NCI-H524 (cell line): ENCODE measurements around the gene OVAAL.
A peak's percentile ranks its signal among the peaks of the same experiment; 100 is the strongest.

Source experiments
- DNase-seq, 2 experiments: peaks; one replicate each; lab custom pipeline; 2025; lab: John Stamatoyannopoulos, UW

Gene OVAAL

GRCh38 chr1:180571060-180571831, 12.5 kb downstream of the OVAAL start:
- no peak for DNase-seq

GRCh38 chr1:180571832-180572636, 13.3 kb downstream of the OVAAL start:
- no peak for DNase-seq

GRCh38 chr1:180572760-180573159, 14.0 kb downstream of the OVAAL start:
- DNase-seq, result no peak

- no peak for DNase-seq
Measured at GRCh38 chr1:180574031-180574713, 15.4 kb downstream of the OVAAL start.

- no peak for DNase-seq
Measured at GRCh38 chr1:180577361-180577760, 18.6 kb downstream of the OVAAL start.

- no peak for DNase-seq
Measured at GRCh38 chr1:180579961-180580611, 21.3 kb downstream of the OVAAL start.

- DNase-seq, result no peak
Measured at GRCh38 chr1:180581635-180582039, 22.9 kb downstream of the OVAAL start.

GRCh38 chr1:180584869-180585268, 26.1 kb downstream of the OVAAL start:
- no peak for DNase-seq

- DNase-seq, result no peak
Measured at GRCh38 chr1:180585994-180586359, 27.2 kb downstream of the OVAAL start.

- peak in 1 of 2 experiments; percentile 29 for DNase-seq
Measured at GRCh38 chr1:180586671-180587155, 27.9 kb downstream of the OVAAL start.

GRCh38 chr1:180588121-180588520, 29.4 kb downstream of the OVAAL start:
- DNase-seq, result no peak

- no peak for DNase-seq
Measured at GRCh38 chr1:180590889-180591288, 32.1 kb downstream of the OVAAL start.

GRCh38 chr1:180593382-180593781, 34.6 kb downstream of the OVAAL start:
- DNase-seq, result no peak

GRCh38 chr1:180594723-180595122, 36.0 kb downstream of the OVAAL start:
- DNase-seq, result no peak

GRCh38 chr1:180595966-180596365, 37.2 kb downstream of the OVAAL start:
- DNase-seq, result no peak

GRCh38 chr1:180597520-180597919, 38.8 kb downstream of the OVAAL start:
- DNase-seq, result no peak

- DNase-seq, result peak in 1 of 2 experiments; percentile 75
Measured at GRCh38 chr1:180598333-180598974, 39.7 kb downstream of the OVAAL start.

GRCh38 chr1:180600343-180600742, 41.6 kb downstream of the OVAAL start:
- DNase-seq, result no peak

GRCh38 chr1:180601512-180601911, 42.7 kb downstream of the OVAAL start:
- DNase-seq, result no peak

GRCh38 chr1:180603223-180603849, 44.6 kb downstream of the OVAAL start:
- DNase-seq, result no peak

- DNase-seq, result no peak
Measured at GRCh38 chr1:180603850-180604226, 45.1 kb downstream of the OVAAL start.
